Endothelial cell of umbilical vein (primary cell): ENCODE data around the gene WDR86. TPM values are rescaled to one million over a fixed set of nuclear protein-coding genes. Genes with fewer than 3 reads are reported as not detected.

ENCODE experiments used
- BruUV-seq: library from RNA; stranded (reverse); fragments of 400-500 nt; replicated peaks from 2 replicates; lab custom pipeline; 2021; lab: Mats Ljungman, UMichigan
- CTCF ChIA-PET: fragments of 300-600, 350-600 bp; sonication (Branson Sonifier 250); formaldehyde crosslinking; loops from one replicate; lab custom pipeline; 2021; ENCODE audit warnings: antibody characterized with exemption, inconsistent platforms; lab: Charles Lee
- POLR2A ChIA-PET: fragments of 300-600, 350-600 bp; sonication (Branson Sonifier 250); formaldehyde crosslinking; loops from one replicate; lab custom pipeline; 2021; ENCODE audit warnings: antibody characterized with exemption, inconsistent platforms; lab: Charles Lee
- DNase-seq: peaks from one replicate; pipeline ENCODE4 v3.0.0-alpha.2; 2011; ENCODE audit warnings: low read depth, low spot score
- FAIRE-seq: peaks from 2 replicates; lab custom pipeline; 2011; peaks lifted over from hg19 to GRCh38; lab: Jason Lieb, UNC
- H2AFZ ChIP-seq: 2 replicates; pipeline ENCODE4 v1.6.0; 2012; ENCODE audit warnings: low read depth, low read length, control low read depth, inconsistent platforms
- H3K27ac ChIP-seq: 2 replicates; pipeline ENCODE4 v1.5.1; 2011; ENCODE audit warnings: low read depth, mild to moderate bottlenecking, control low read depth, low read length, moderate library complexity; ENCODE audit not compliant: insufficient read depth
- H3K27me3 ChIP-seq, 2 experiments: 2 replicates each; pipeline versions ENCODE4 v1.6.0 to v1.6.1; 2011; ENCODE audit warnings: low read length in 2 of 2, mixed read lengths in 1 of 2; ENCODE audit not compliant: control insufficient read depth in 2 of 2, insufficient read depth in 2 of 2
- H3K36me3 ChIP-seq, 2 experiments: 2 replicates in 1 of 2; 3 replicates in 1 of 2; pipeline ENCODE4 v1.5.1; 2011; ENCODE audit warnings: low read length in 2 of 2, mild to moderate bottlenecking in 1 of 2, moderate library complexity in 1 of 2; ENCODE audit not compliant: control insufficient read depth in 2 of 2, insufficient read depth in 2 of 2; ENCODE audit errors: extremely low read depth in 1 of 2
- H3K4me1 ChIP-seq: 3 replicates; pipeline ENCODE4 v1.5.1; 2011; ENCODE audit warnings: mild to moderate bottlenecking, low read length; ENCODE audit not compliant: control insufficient read depth, insufficient read depth; ENCODE audit errors: extremely low read depth
- H3K4me2 ChIP-seq: 2 replicates; pipeline ENCODE4 v1.6.1; 2011; ENCODE audit warnings: low read length, control low read depth, mixed read lengths; ENCODE audit not compliant: insufficient read depth
- H3K4me3 ChIP-seq, 3 experiments: fragments of 200-600 bp in 1 of 3; sonication (generic), shearing (Covaris generic) in 1 of 3; replicated peaks in 1 of 3; 2 replicates each; pipeline ENCODE4 v1.5.1; 2011 to 2016; ENCODE audit warnings: control low read depth in 3 of 3, low read length in 3 of 3, mild to moderate bottlenecking in 2 of 3, inconsistent platforms in 1 of 3, low read depth in 1 of 3, moderate library complexity in 1 of 3; ENCODE audit not compliant: insufficient read depth in 1 of 3
- H3K79me2 ChIP-seq: 2 replicates; pipeline ENCODE4 v1.6.0; 2012; ENCODE audit warnings: low read length, inconsistent platforms; ENCODE audit not compliant: control insufficient read depth, insufficient read depth
- H3K9ac ChIP-seq: replicated peaks from 2 replicates; pipeline ENCODE3; 2011; ENCODE audit warnings: low read length, control low read depth; ENCODE audit not compliant: insufficient read depth; ENCODE audit errors: extremely low read depth
- H3K9me1 ChIP-seq: replicated peaks from 3 replicates; pipeline ENCODE4 v1.6.0; 2011; ENCODE audit warnings: mild to moderate bottlenecking, low read length; ENCODE audit not compliant: control insufficient read depth, insufficient read depth; ENCODE audit errors: extremely low read depth
- H3K9me3 ChIP-seq: replicated peaks from 2 replicates; pipeline ENCODE4 v1.5.1; 2012; ENCODE audit warnings: low read length, inconsistent platforms; ENCODE audit not compliant: control insufficient read depth, insufficient read depth
- H4K20me1 ChIP-seq: replicated peaks from 2 replicates; pipeline ENCODE3; 2011; ENCODE audit warnings: mild to moderate bottlenecking, low read length; ENCODE audit not compliant: control insufficient read depth, insufficient read depth; ENCODE audit errors: extremely low read depth
- EZH2 ChIP-seq: IDR thresholded peaks from 2 replicates; pipeline ENCODE4 v1.6.1; 2012; ENCODE audit warnings: borderline replicate concordance, low read depth, mild to moderate bottlenecking, moderate library complexity, low read length, inconsistent platforms; ENCODE audit not compliant: severe bottlenecking
- FOS ChIP-seq: IDR thresholded peaks from 2 replicates; pipeline ENCODE4 v1.6.1; 2011; ENCODE audit warnings: mild to moderate bottlenecking, low read length, moderate library complexity, borderline replicate concordance; ENCODE audit not compliant: insufficient read depth
- GATA2 ChIP-seq: IDR thresholded peaks from 2 replicates; pipeline ENCODE4 v1.7.0; 2011; ENCODE audit warnings: low read depth, mild to moderate bottlenecking, moderate library complexity, mixed read lengths, low read length; ENCODE audit not compliant: insufficient read length, insufficient read depth
- JUN ChIP-seq: IDR thresholded peaks from 2 replicates; pipeline ENCODE4 v1.6.1; 2011; ENCODE audit warnings: borderline replicate concordance, low read depth; ENCODE audit not compliant: insufficient read length, insufficient read depth
- MYC ChIP-seq: IDR thresholded peaks from one replicate; pipeline ENCODE4 v1.6.1; 2011; ENCODE audit warnings: mild to moderate bottlenecking, low read depth, low read length
- POLR2A ChIP-seq: IDR thresholded peaks from 2 replicates; pipeline ENCODE4 v1.6.1; 2012; ENCODE audit warnings: low read depth, mild to moderate bottlenecking, control low read depth, low read length
- POLR2AphosphoS5 ChIP-seq: IDR thresholded peaks from 2 replicates; pipeline ENCODE4 v1.6.1; 2012; ENCODE audit warnings: low read depth, mild to moderate bottlenecking, control low read depth, low read length, moderate library complexity; ENCODE audit not compliant: insufficient read depth
- dilution Hi-C: fragments of 300-500 bp; cut with MboI; formaldehyde crosslinking; loops from one replicate; pipeline ENCODE4 v1.15.0; 2019; ENCODE audit warnings: low sequenced_read_pairs; ENCODE audit not compliant: extremely low pct_ligation_motif_present
- intact Hi-C: fragments of 100-400 bp; cut with micrococcal nuclease; formaldehyde crosslinking; loops from one replicate; pipeline ENCODE4 v1.10.0; 2022
- polyA plus RNA-seq, 4 experiments: library from polyadenylated mRNA; depleted of rRNA in 3 of 4; stranded (reverse) in 3 of 4; unstranded in 1 of 4; fragments of >200 nt; gene quantifications; 2 replicates each; pipeline versions ENCODE4 v1.2.1 to v1.2.3, GENCODE V29; 2011 to 2012; ENCODE audit warnings: missing spikeins in 1 of 4
- total RNA-seq: library from RNA; stranded (reverse); gene quantifications from 2 replicates; pipeline ENCODE4 v1.2.3, GENCODE V29; 2021
- TF ChIP-seq, protein P1 (sequence below), 2 donors: IDR thresholded peaks; 1 replicate in 1 of 2; 2 replicates in 1 of 2; pipeline ENCODE4 v1.5.1; 2011; ENCODE audit warnings: low read length in 2 of 2, mild to moderate bottlenecking in 2 of 2, moderate library complexity in 2 of 2, control low read depth in 1 of 2, inconsistent platforms in 1 of 2, low read depth in 1 of 2; ENCODE audit not compliant: insufficient read depth in 1 of 2; ENCODE audit errors: extremely low read depth in 1 of 2
- TF ChIP-seq, protein P2 (sequence below): IDR thresholded peaks from 2 replicates; pipeline ENCODE4 v1.6.1; 2011; ENCODE audit not compliant: insufficient read depth, insufficient read length

Gene WDR86
- total and polyA plus RNA-seq, 2 donors (not counting 3 experiments of a cell fraction or from before 2014, with no cell fraction given), result not detected

DNA sequence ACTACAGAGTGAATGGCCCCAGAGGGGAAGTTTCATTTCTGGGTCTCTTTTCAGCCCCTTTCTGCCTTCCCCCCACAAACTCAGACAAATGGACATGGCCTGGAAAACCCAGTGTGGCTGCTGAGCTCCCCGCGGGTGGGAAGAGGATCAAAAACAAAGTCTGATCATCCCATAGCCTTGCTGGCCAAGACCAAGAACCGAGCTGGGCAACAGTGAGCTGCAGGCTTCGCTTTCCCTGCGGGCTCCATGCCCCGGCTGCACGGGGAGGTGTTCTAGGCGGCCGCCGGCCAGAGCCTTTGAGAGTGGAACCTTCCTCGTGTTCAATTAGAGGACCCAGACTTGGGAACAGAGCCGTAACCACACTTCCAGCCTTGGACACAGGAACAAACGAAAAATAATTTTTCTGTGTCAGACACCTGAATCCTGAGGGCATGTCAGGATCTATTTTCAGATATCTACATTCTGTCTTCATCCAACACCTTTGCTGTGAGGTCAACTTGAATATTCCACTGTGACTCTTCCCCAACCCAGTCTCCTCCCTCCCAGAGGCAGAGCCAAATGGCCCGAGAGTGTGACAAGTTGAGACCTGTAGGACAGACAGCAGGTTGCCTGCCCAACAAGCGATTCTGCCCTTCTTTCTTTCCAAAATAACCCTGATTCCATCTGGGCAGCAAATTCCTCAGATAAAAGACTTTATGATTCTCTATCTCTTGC, 26.0 kb downstream of the WDR86 start:
- CTCF ChIA-PET, result interaction anchor here (0.8 to 1.3 kb wide), 3 partner anchors 11 to 65 kb away, joined by 3 to 4 read pairs (median 3); no protein-coding TSS in a partner anchor
- Histone ChIP-seq H3K79me2 (no peaks in the 10 kb centered on the region), H2AFZ (no peak overlapping the region), H3K9me1 (no peaks in the 10 kb centered on the region), H3K4me3 (no peak overlapping the region), H3K9ac (no peak overlapping the region), H3K27me3 (peaks cover 16 to 27% of the 10 kb centered on the region in 2 experiments), H3K4me2 (no peak overlapping the region), H3K4me1 (no peaks in the 10 kb centered on the region), H3K27ac (no peak overlapping the region), H3K9me3 (no peaks in the 10 kb centered on the region), H4K20me1 (no peaks in the 10 kb centered on the region), H3K36me3 (no peaks in the 10 kb centered on the region)
- POLR2A ChIA-PET, result no interaction called here
- FAIRE-seq, result no peak
- no TSS peak for BruUV-seq
- DNase-seq, result no peak
- intact Hi-C loops (no loop called here), dilution Hi-C loops (no loop called here)
- TF ChIP-seq, protein P1, sequence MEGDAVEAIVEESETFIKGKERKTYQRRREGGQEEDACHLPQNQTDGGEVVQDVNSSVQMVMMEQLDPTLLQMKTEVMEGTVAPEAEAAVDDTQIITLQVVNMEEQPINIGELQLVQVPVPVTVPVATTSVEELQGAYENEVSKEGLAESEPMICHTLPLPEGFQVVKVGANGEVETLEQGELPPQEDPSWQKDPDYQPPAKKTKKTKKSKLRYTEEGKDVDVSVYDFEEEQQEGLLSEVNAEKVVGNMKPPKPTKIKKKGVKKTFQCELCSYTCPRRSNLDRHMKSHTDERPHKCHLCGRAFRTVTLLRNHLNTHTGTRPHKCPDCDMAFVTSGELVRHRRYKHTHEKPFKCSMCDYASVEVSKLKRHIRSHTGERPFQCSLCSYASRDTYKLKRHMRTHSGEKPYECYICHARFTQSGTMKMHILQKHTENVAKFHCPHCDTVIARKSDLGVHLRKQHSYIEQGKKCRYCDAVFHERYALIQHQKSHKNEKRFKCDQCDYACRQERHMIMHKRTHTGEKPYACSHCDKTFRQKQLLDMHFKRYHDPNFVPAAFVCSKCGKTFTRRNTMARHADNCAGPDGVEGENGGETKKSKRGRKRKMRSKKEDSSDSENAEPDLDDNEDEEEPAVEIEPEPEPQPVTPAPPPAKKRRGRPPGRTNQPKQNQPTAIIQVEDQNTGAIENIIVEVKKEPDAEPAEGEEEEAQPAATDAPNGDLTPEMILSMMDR (IDR thresholded peaks at IDR 0.05; ENCODE audit: extremely low read depth in 1 of 2, insufficient read depth in 1 of 2, low read depth in 1 of 2, low read length in 2 of 2), result no peak
- TF ChIP-seq GATA2, result no peak
- TF ChIP-seq, protein P2, sequence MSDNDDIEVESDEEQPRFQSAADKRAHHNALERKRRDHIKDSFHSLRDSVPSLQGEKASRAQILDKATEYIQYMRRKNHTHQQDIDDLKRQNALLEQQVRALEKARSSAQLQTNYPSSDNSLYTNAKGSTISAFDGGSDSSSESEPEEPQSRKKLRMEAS, result no peak
- TF ChIP-seq POLR2A, result no peak
- TF ChIP-seq MYC, result no peak
- TF ChIP-seq POLR2AphosphoS5, result no peak
- no peak for TF ChIP-seq EZH2
- TF ChIP-seq JUN, result no peak
- TF ChIP-seq FOS, result no peak
